ENCODE measurements around the gene TP53BP1.

The TP53BP1 gene

DNA sequence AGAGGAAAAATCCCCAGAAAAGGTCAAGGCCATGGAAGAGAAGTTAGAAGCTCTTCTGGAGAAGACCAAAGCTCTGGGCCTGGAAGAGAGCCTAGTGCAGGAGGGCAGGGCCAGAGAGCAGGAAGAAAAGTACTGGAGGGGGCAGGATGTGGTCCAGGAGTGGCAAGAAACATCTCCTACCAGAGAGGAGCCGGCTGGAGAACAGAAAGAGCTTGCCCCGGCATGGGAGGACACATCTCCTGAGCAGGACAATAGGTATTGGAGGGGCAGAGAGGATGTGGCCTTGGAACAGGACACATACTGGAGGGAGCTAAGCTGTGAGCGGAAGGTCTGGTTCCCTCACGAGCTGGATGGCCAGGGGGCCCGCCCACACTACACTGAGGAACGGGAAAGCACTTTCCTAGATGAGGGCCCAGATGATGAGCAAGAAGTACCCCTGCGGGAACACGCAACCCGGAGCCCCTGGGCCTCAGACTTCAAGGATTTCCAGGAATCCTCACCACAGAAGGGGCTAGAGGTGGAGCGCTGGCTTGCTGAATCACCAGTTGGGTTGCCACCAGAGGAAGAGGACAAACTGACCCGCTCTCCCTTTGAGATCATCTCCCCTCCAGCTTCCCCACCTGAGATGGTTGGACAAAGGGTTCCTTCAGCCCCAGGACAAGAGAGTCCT, 33.4 kb upstream of the TP53BP1 start:
- H3K4me2 ChIP-seq (ENCODE audit: insufficient read depth, low read length, poor library complexity, severe bottlenecking), result no peak overlapping the region

DNA sequence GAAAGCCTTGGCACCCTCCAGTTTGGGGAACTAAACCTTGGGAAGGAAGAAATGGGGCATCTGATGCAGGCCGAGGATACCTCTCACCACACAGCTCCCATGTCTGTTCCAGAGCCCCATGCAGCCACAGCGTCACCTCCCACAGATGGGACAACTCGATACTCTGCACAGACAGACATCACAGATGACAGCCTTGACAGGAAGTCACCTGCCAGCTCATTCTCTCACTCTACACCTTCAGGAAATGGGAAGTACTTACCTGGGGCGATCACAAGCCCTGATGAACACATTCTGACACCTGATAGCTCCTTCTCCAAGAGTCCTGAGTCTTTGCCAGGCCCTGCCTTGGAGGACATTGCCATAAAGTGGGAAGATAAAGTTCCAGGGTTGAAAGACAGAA, 32.2 kb upstream of the TP53BP1 start:
- Histone ChIP-seq H3K27ac (replicated peaks; ENCODE audit: low read length) (no peak overlapping the region), H3K4ac (ENCODE audit: low read length) (no peak overlapping the region), H3K27me3 (ENCODE audit: control insufficient read depth in 3 of 3, insufficient read depth in 3 of 3, low read depth in 1 of 3, low read length in 3 of 3) (no peaks in the 10 kb centered on the region), H3K23ac (ENCODE audit: low read depth, low read length, poor library complexity) (no peak overlapping the region), H2AK5ac (ENCODE audit: low read depth, low read length) (no peak overlapping the region), H3K4me3 (ENCODE audit: low read length in 2 of 2) (no peak overlapping the region), H4K91ac (ENCODE audit: low read depth, low read length, poor library complexity) (no peak overlapping the region), H3K9me3 (replicated peaks in 1 of 2; ENCODE audit: control insufficient read depth in 2 of 2, insufficient read depth in 1 of 2, low read depth in 1 of 2, low read length in 2 of 2) (peaks cover 9 to 18% of the 10 kb centered on the region in 2 donors), H3K79me1 (ENCODE audit: low read depth, low read length) (no peaks in the 10 kb centered on the region), H3K18ac (ENCODE audit: low read length) (no peak overlapping the region), H3K4me2 (ENCODE audit: insufficient read depth, low read length, poor library complexity, severe bottlenecking) (no peak overlapping the region), H3K14ac (ENCODE audit: low read length) (no peak overlapping the region), H2AFZ (ENCODE audit: low read length) (no peak overlapping the region), H4K8ac (ENCODE audit: low read depth, low read length) (no peak overlapping the region), H2BK120ac (ENCODE audit: low read depth, low read length) (no peak overlapping the region), H3K36me3 (replicated peaks in 1 of 2; ENCODE audit: control insufficient read depth in 2 of 2, insufficient read depth in 2 of 2, low read length in 2 of 2) (peaks cover 47 to 69% of the 10 kb centered on the region in 2 donors), H3K4me1 (ENCODE audit: control insufficient read depth in 2 of 2, insufficient read depth in 1 of 2, low read depth in 1 of 2, low read length in 2 of 2) (peaks cover 0 to 8% of the 10 kb centered on the region in 2 donors), H2BK5ac (ENCODE audit: low read length) (no peak overlapping the region), H3K9ac (ENCODE audit: low read depth, low read length, poor library complexity) (no peak overlapping the region), H2BK12ac (ENCODE audit: low read length) (no peak overlapping the region), H2BK15ac (ENCODE audit: low read length) (no peak overlapping the region)
- no CpG with 5 or more reads among the region's 4 CpGs for WGBS, 2 donors (ENCODE audit: extremely low coverage in 2 of 2, insufficient read length in 2 of 2, insufficient replicate concordance in 1 of 2)
- no peak for DNase-seq (ENCODE audit: low spot score)

More for the DNA sequence above, 33.4 kb upstream of the TP53BP1 start:
- no peak overlapping the region for H2BK15ac ChIP-seq (ENCODE audit: low read length)
- peaks cover 40 to 58% of the 10 kb centered on the region in 2 donors for H3K36me3 ChIP-seq (replicated peaks in 1 of 2; ENCODE audit: control insufficient read depth in 2 of 2, insufficient read depth in 2 of 2, low read length in 2 of 2)
- H3K9ac ChIP-seq (ENCODE audit: low read depth, low read length, poor library complexity), result no peak overlapping the region
- DNase-seq (ENCODE audit: low spot score), result no peak
- H3K27ac ChIP-seq (replicated peaks; ENCODE audit: low read length), result no peak overlapping the region
- H3K23ac ChIP-seq (ENCODE audit: low read depth, low read length, poor library complexity), result no peak overlapping the region
- H2AK5ac ChIP-seq (ENCODE audit: low read depth, low read length), result no peak overlapping the region
- no peak overlapping the region for H3K14ac ChIP-seq (ENCODE audit: low read length)
- no CpG with 5 or more reads among the region's 11 CpGs for WGBS, 2 donors (ENCODE audit: extremely low coverage in 2 of 2, insufficient read length in 2 of 2, insufficient replicate concordance in 1 of 2)
- H3K4ac ChIP-seq (ENCODE audit: low read length), result no peak overlapping the region
- no peak overlapping the region for H4K91ac ChIP-seq (ENCODE audit: low read depth, low read length, poor library complexity)
- no peaks in the 10 kb centered on the region for H3K27me3 ChIP-seq (ENCODE audit: control insufficient read depth in 3 of 3, insufficient read depth in 3 of 3, low read depth in 1 of 3, low read length in 3 of 3)
- H3K79me1 ChIP-seq (ENCODE audit: low read depth, low read length), result no peaks in the 10 kb centered on the region
- no peak overlapping the region for H2BK12ac ChIP-seq (ENCODE audit: low read length)
- no peak overlapping the region for H2BK5ac ChIP-seq (ENCODE audit: low read length)
- peaks cover 9 to 18% of the 10 kb centered on the region in 2 donors for H3K9me3 ChIP-seq (replicated peaks in 1 of 2; ENCODE audit: control insufficient read depth in 2 of 2, insufficient read depth in 1 of 2, low read depth in 1 of 2, low read length in 2 of 2)
- H2AFZ ChIP-seq (ENCODE audit: low read length), result no peak overlapping the region
- H3K18ac ChIP-seq (ENCODE audit: low read length), result no peak overlapping the region
- no peak overlapping the region for H2BK120ac ChIP-seq (ENCODE audit: low read depth, low read length)
- peaks cover 0 to 11% of the 10 kb centered on the region in 2 donors for H3K4me1 ChIP-seq (ENCODE audit: control insufficient read depth in 2 of 2, insufficient read depth in 1 of 2, low read depth in 1 of 2, low read length in 2 of 2)
- H4K8ac ChIP-seq (ENCODE audit: low read depth, low read length), result no peak overlapping the region
- no peak overlapping the region for H3K4me3 ChIP-seq (ENCODE audit: low read length in 2 of 2)

DNA sequence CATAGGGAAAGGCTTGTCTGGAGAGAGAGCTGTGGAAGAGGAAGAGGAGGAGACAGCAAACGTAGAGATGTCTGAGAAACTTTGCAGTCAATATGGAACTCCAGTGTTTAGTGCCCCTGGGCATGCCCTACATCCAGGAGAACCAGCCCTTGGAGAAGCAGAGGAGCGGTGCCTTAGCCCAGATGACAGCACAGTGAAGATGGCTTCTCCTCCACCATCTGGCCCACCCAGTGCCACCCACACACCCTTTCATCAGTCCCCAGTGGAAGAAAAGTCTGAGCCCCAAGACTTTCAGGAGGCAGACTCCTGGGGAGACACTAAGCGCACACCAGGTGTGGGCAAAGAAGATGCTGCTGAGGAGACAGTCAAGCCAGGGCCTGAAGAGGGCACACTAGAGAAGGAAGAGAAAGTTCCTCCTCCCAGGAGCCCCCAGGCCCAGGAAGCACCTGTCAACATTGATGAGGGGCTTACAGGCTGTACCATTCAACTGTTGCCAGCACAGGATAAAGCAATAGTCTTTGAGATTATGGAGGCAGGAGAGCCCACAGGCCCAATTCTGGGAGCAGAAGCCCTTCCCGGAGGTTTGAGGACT, 31.4 kb upstream of the TP53BP1 start:
- H4K91ac ChIP-seq (ENCODE audit: low read depth, low read length, poor library complexity), result no peak overlapping the region
- H3K36me3 ChIP-seq (replicated peaks in 1 of 2; ENCODE audit: control insufficient read depth in 2 of 2, insufficient read depth in 2 of 2, low read length in 2 of 2), result peaks cover 47 to 66% of the 10 kb centered on the region in 2 donors
- no peak overlapping the region for H3K14ac ChIP-seq (ENCODE audit: low read length)
- WGBS, 2 donors (ENCODE audit: extremely low coverage in 2 of 2, insufficient read length in 2 of 2, insufficient replicate concordance in 1 of 2), result no CpG with 5 or more reads among the region's 4 CpGs
- H3K9me3 ChIP-seq (replicated peaks in 1 of 2; ENCODE audit: control insufficient read depth in 2 of 2, insufficient read depth in 1 of 2, low read depth in 1 of 2, low read length in 2 of 2), result peaks cover 9 to 18% of the 10 kb centered on the region in 2 donors
- no peak overlapping the region for H2BK120ac ChIP-seq (ENCODE audit: low read depth, low read length)
- no peak overlapping the region for H3K4ac ChIP-seq (ENCODE audit: low read length)
- H3K79me1 ChIP-seq (ENCODE audit: low read depth, low read length), result no peaks in the 10 kb centered on the region
- no peak overlapping the region for H3K9ac ChIP-seq (ENCODE audit: low read depth, low read length, poor library complexity)
- no peaks in the 10 kb centered on the region for H3K27me3 ChIP-seq (ENCODE audit: control insufficient read depth in 3 of 3, insufficient read depth in 3 of 3, low read depth in 1 of 3, low read length in 3 of 3)
- no peak overlapping the region for H2AFZ ChIP-seq (ENCODE audit: low read length)
- H3K27ac ChIP-seq (replicated peaks; ENCODE audit: low read length), result no peak overlapping the region
- H3K18ac ChIP-seq (ENCODE audit: low read length), result no peak overlapping the region
- DNase-seq (ENCODE audit: low spot score), result no peak
- H3K23ac ChIP-seq (ENCODE audit: low read depth, low read length, poor library complexity), result no peak overlapping the region
- H4K8ac ChIP-seq (ENCODE audit: low read depth, low read length), result no peak overlapping the region
- H2BK15ac ChIP-seq (ENCODE audit: low read length), result no peak overlapping the region
- H2BK12ac ChIP-seq (ENCODE audit: low read length), result no peak overlapping the region
- peaks cover 0 to 7% of the 10 kb centered on the region in 2 donors for H3K4me1 ChIP-seq (ENCODE audit: control insufficient read depth in 2 of 2, insufficient read depth in 1 of 2, low read depth in 1 of 2, low read length in 2 of 2)
- H3K4me2 ChIP-seq (ENCODE audit: insufficient read depth, low read length, poor library complexity, severe bottlenecking), result no peak overlapping the region
- H2BK5ac ChIP-seq (ENCODE audit: low read length), result no peak overlapping the region
- no peak overlapping the region for H3K4me3 ChIP-seq (ENCODE audit: low read length in 2 of 2)
- H2AK5ac ChIP-seq (ENCODE audit: low read depth, low read length), result no peak overlapping the region

DNA sequence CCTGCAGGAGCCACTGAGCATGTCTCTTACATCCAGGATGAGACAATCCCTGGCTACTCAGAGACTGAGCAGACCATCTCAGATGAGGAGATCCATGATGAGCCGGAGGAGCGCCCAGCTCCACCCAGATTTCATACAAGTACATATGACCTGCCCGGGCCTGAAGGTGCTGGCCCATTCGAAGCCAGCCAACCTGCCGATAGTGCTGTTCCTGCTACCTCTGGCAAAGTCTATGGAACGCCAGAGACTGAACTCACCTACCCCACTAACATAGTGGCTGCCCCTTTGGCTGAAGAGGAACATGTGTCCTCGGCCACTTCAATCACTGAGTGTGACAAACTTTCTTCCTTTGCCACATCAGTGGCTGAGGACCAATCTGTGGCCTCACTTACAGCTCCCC, 30.7 kb upstream of the TP53BP1 start:
- no peak overlapping the region for H3K4me3 ChIP-seq (ENCODE audit: low read length in 2 of 2)
- DNase-seq (ENCODE audit: low spot score), result no peak
- peaks cover 47 to 66% of the 10 kb centered on the region in 2 donors for H3K36me3 ChIP-seq (replicated peaks in 1 of 2; ENCODE audit: control insufficient read depth in 2 of 2, insufficient read depth in 2 of 2, low read length in 2 of 2)
- H3K9ac ChIP-seq (ENCODE audit: low read depth, low read length, poor library complexity), result no peak overlapping the region
- H3K27me3 ChIP-seq (ENCODE audit: control insufficient read depth in 3 of 3, insufficient read depth in 3 of 3, low read depth in 1 of 3, low read length in 3 of 3), result no peaks in the 10 kb centered on the region
- H2BK15ac ChIP-seq (ENCODE audit: low read length), result no peak overlapping the region
- no CpG with 5 or more reads among the region's 7 CpGs for WGBS, 2 donors (ENCODE audit: extremely low coverage in 2 of 2, insufficient read length in 2 of 2, insufficient replicate concordance in 1 of 2)
- no peak overlapping the region for H3K18ac ChIP-seq (ENCODE audit: low read length)
- no peak overlapping the region for H3K4ac ChIP-seq (ENCODE audit: low read length)
- no peak overlapping the region for H4K8ac ChIP-seq (ENCODE audit: low read depth, low read length)
- no peak overlapping the region for H3K14ac ChIP-seq (ENCODE audit: low read length)
- H3K23ac ChIP-seq (ENCODE audit: low read depth, low read length, poor library complexity), result no peak overlapping the region
- no peak overlapping the region for H2AK5ac ChIP-seq (ENCODE audit: low read depth, low read length)
- no peak overlapping the region for H4K91ac ChIP-seq (ENCODE audit: low read depth, low read length, poor library complexity)
- no peak overlapping the region for H2BK120ac ChIP-seq (ENCODE audit: low read depth, low read length)
- H2BK5ac ChIP-seq (ENCODE audit: low read length), result no peak overlapping the region
- H3K4me2 ChIP-seq (ENCODE audit: insufficient read depth, low read length, poor library complexity, severe bottlenecking), result no peak overlapping the region
- no peak overlapping the region for H2BK12ac ChIP-seq (ENCODE audit: low read length)
- H3K4me1 ChIP-seq (ENCODE audit: control insufficient read depth in 2 of 2, insufficient read depth in 1 of 2, low read depth in 1 of 2, low read length in 2 of 2), result peaks cover 6 to 14% of the 10 kb centered on the region in 2 donors
- H3K79me1 ChIP-seq (ENCODE audit: low read depth, low read length), result no peaks in the 10 kb centered on the region
- H3K9me3 ChIP-seq (replicated peaks in 1 of 2; ENCODE audit: control insufficient read depth in 2 of 2, insufficient read depth in 1 of 2, low read depth in 1 of 2, low read length in 2 of 2), result peaks cover 9 to 18% of the 10 kb centered on the region in 2 donors
- H2AFZ ChIP-seq (ENCODE audit: low read length), result no peak overlapping the region
- H3K27ac ChIP-seq (replicated peaks; ENCODE audit: low read length), result no peak overlapping the region
